Measurements from ENCODE around the gene GALNT17. TPM values are rescaled to one million over a fixed set of nuclear protein-coding genes. Genes with fewer than 3 reads are reported as not detected.

GALNT17 gene
- total and polyA plus RNA-seq, 2 experiments from 2014 or later, result 11.1 to 65.6 TPM

GRCh38 chr7:71173955-71174354 lies 42.0 kb downstream of the GALNT17 start (continued):
- TF ChIP-seq, protein P1, sequence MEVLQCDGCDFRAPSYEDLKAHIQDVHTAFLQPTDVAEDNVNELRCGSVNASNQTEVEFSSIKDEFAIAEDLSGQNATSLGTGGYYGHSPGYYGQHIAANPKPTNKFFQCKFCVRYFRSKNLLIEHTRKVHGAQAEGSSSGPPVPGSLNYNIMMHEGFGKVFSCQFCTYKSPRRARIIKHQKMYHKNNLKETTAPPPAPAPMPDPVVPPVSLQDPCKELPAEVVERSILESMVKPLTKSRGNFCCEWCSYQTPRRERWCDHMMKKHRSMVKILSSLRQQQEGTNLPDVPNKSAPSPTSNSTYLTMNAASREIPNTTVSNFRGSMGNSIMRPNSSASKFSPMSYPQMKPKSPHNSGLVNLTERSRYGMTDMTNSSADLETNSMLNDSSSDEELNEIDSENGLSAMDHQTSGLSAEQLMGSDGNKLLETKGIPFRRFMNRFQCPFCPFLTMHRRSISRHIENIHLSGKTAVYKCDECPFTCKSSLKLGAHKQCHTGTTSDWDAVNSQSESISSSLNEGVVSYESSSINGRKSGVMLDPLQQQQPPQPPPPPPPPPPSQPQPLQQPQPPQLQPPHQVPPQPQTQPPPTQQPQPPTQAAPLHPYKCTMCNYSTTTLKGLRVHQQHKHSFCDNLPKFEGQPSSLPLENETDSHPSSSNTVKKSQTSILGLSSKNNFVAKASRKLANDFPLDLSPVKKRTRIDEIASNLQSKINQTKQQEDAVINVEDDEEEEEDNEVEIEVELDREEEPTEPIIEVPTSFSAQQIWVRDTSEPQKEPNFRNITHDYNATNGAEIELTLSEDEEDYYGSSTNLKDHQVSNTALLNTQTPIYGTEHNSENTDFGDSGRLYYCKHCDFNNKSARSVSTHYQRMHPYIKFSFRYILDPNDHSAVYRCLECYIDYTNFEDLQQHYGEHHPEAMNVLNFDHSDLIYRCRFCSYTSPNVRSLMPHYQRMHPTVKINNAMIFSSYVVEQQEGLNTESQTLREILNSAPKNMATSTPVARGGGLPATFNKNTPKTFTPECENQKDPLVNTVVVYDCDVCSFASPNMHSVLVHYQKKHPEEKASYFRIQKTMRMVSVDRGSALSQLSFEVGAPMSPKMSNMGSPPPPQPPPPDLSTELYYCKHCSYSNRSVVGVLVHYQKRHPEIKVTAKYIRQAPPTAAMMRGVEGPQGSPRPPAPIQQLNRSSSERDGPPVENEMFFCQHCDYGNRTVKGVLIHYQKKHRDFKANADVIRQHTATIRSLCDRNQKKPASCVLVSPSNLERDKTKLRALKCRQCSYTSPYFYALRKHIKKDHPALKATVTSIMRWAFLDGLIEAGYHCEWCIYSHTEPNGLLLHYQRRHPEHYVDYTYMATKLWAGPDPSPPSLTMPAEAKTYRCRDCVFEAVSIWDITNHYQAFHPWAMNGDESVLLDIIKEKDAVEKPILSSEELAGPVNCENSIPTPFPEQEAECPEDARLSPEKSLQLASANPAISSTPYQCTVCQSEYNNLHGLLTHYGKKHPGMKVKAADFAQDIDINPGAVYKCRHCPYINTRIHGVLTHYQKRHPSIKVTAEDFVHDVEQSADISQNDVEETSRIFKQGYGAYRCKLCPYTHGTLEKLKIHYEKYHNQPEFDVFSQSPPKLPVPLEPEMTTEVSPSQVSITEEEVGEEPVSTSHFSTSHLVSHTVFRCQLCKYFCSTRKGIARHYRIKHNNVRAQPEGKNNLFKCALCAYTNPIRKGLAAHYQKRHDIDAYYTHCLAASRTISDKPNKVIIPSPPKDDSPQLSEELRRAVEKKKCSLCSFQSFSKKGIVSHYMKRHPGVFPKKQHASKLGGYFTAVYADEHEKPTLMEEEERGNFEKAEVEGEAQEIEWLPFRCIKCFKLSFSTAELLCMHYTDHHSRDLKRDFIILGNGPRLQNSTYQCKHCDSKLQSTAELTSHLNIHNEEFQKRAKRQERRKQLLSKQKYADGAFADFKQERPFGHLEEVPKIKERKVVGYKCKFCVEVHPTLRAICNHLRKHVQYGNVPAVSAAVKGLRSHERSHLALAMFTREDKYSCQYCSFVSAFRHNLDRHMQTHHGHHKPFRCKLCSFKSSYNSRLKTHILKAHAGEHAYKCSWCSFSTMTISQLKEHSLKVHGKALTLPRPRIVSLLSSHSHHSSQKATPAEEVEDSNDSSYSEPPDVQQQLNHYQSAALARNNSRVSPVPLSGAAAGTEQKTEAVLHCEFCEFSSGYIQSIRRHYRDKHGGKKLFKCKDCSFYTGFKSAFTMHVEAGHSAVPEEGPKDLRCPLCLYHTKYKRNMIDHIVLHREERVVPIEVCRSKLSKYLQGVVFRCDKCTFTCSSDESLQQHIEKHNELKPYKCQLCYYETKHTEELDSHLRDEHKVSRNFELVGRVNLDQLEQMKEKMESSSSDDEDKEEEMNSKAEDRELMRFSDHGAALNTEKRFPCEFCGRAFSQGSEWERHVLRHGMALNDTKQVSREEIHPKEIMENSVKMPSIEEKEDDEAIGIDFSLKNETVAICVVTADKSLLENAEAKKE (CRISPR knock-in tag; IDR thresholded peaks at IDR 0.05), result no peak
- TF ChIP-seq EZH2phosphoT487 (IDR thresholded peaks at IDR 0.05; ENCODE audit: unreplicated experiment), result no peak

DNA sequence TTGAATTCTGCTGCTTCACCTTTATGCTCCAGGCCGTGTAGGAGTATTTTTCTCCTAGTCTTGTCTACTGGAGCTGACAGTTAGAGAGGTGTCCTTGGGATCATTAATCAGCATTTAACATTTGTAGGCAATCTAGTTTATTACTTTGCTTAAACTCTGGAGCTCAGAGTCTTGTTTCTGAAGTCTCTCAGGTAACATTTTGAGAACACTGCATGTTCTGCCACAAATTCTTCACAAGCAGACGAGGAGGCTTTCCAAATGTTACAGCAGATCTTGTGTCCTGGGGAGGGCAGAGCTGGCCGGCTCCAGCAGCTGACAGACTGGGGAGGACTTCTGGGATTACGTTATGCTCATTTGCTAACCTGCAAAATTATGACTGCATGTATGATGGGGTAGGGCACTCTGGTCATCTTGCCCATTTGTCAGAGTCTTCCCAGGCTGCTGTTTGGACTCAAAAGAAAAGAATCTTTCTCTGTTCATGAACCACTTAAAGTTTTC lies 50.5 kb downstream of the GALNT17 start:
- H3K4me1 ChIP-seq (ENCODE audit: insufficient read depth), result peaks cover 14% of the 10 kb centered on the region
- TF ChIP-seq, protein P2, sequence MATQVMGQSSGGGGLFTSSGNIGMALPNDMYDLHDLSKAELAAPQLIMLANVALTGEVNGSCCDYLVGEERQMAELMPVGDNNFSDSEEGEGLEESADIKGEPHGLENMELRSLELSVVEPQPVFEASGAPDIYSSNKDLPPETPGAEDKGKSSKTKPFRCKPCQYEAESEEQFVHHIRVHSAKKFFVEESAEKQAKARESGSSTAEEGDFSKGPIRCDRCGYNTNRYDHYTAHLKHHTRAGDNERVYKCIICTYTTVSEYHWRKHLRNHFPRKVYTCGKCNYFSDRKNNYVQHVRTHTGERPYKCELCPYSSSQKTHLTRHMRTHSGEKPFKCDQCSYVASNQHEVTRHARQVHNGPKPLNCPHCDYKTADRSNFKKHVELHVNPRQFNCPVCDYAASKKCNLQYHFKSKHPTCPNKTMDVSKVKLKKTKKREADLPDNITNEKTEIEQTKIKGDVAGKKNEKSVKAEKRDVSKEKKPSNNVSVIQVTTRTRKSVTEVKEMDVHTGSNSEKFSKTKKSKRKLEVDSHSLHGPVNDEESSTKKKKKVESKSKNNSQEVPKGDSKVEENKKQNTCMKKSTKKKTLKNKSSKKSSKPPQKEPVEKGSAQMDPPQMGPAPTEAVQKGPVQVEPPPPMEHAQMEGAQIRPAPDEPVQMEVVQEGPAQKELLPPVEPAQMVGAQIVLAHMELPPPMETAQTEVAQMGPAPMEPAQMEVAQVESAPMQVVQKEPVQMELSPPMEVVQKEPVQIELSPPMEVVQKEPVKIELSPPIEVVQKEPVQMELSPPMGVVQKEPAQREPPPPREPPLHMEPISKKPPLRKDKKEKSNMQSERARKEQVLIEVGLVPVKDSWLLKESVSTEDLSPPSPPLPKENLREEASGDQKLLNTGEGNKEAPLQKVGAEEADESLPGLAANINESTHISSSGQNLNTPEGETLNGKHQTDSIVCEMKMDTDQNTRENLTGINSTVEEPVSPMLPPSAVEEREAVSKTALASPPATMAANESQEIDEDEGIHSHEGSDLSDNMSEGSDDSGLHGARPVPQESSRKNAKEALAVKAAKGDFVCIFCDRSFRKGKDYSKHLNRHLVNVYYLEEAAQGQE (IDR thresholded peaks at IDR 0.05; ENCODE audit: unreplicated experiment), result no peak
- TF ChIP-seq EZH2phosphoT487 (IDR thresholded peaks at IDR 0.05; ENCODE audit: unreplicated experiment), result no peak
- TF ChIP-seq, protein P3, sequence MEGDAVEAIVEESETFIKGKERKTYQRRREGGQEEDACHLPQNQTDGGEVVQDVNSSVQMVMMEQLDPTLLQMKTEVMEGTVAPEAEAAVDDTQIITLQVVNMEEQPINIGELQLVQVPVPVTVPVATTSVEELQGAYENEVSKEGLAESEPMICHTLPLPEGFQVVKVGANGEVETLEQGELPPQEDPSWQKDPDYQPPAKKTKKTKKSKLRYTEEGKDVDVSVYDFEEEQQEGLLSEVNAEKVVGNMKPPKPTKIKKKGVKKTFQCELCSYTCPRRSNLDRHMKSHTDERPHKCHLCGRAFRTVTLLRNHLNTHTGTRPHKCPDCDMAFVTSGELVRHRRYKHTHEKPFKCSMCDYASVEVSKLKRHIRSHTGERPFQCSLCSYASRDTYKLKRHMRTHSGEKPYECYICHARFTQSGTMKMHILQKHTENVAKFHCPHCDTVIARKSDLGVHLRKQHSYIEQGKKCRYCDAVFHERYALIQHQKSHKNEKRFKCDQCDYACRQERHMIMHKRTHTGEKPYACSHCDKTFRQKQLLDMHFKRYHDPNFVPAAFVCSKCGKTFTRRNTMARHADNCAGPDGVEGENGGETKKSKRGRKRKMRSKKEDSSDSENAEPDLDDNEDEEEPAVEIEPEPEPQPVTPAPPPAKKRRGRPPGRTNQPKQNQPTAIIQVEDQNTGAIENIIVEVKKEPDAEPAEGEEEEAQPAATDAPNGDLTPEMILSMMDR (conservative IDR thresholded peaks at IDR 0.05; ENCODE audit: low read depth in 2 of 2), result no peak
- TF ChIP-seq STAT1 (IDR thresholded peaks at IDR 0.05; ENCODE audit: unreplicated experiment), result no peak
- no peak for TF ChIP-seq EZH2 (IDR thresholded peaks at IDR 0.05; ENCODE audit: low read depth, unreplicated experiment)
- no peak for TF ChIP-seq ZNF331 (CRISPR knock-in tag; IDR thresholded peaks at IDR 0.05; ENCODE audit: low read depth)
- TF ChIP-seq ETS1 (IDR thresholded peaks at IDR 0.05), result no peak

More for the DNA sequence above, 50.5 kb downstream of the GALNT17 start:
- peaks cover 94% of the 10 kb centered on the region for H3K79me2 ChIP-seq (replicated peaks; ENCODE audit: insufficient read depth)
- no peak for ATAC-seq
- H3K27me3 ChIP-seq (ENCODE audit: insufficient read depth), result no peaks in the 10 kb centered on the region
- H3K4me1 Mint-ChIP-seq, result peaks cover 22% of the 10 kb centered on the region
- H3K4me3 Mint-ChIP-seq, result no peak overlapping the region
- no peak overlapping the region for H3K4me3 ChIP-seq
- no peaks in the 10 kb centered on the region for H3F3A ChIP-seq (replicated peaks; ENCODE audit: low read depth)
- peaks cover 10% of the 10 kb centered on the region for H4K20me1 ChIP-seq (replicated peaks; ENCODE audit: insufficient read depth)
- peaks cover 8% of the 10 kb centered on the region for H3K27me3 Mint-ChIP-seq (ENCODE audit: insufficient read depth, low read depth, poor library complexity)
- H3K4me2 ChIP-seq, result no peak overlapping the region
- no peak for DNase-seq (ENCODE audit: low spot score)
- H3K36me3 Mint-ChIP-seq (ENCODE audit: low read depth), result peaks cover 30% of the 10 kb centered on the region
- H3K27ac Mint-ChIP-seq, result no peak overlapping the region
- H3K27ac ChIP-seq (ENCODE audit: low read depth), result 0 out of 2 replicates have a peak overlapping the region, but pooled peaks have one; percentile 26
- no peaks in the 10 kb centered on the region for H3K36me3 ChIP-seq (ENCODE audit: insufficient read depth)
- peaks cover 4% of the 10 kb centered on the region; the same call in 2 of the 3 replicates for H3K9me3 Mint-ChIP-seq
- H3K9me2 ChIP-seq (ENCODE audit: insufficient read depth), result no peaks in the 10 kb centered on the region
- no peak overlapping the region for H2AFZ ChIP-seq

Data from GM23338 (cell line).